Measurements from ENCODE around the gene SIGLEC10. TPM values are rescaled to one million over a fixed set of nuclear protein-coding genes. Genes with fewer than 3 reads are reported as not detected.

The SIGLEC10 gene
- total RNA-seq, 2 experiments from 2014 or later, result not detected

GRCh38 chr19:51366389-51367254, 50.8 kb downstream of the SIGLEC10 start:
- no peaks in the 10 kb centered on the region for H3K9me3 Mint-ChIP-seq
- H3K36me3 Mint-ChIP-seq, result peaks cover 32% of the 10 kb centered on the region
- DNase-seq, result peak; percentile 96
- peak overlapping the region; percentile 96 for H3K27ac Mint-ChIP-seq
- H3K4me3 Mint-ChIP-seq, result peak overlapping the region; percentile 99
- peaks cover 55% of the 10 kb centered on the region for H3K4me1 Mint-ChIP-seq
- no peaks in the 10 kb centered on the region for H3K27me3 Mint-ChIP-seq

GRCh38 chr19:51365965-51366388, 51.5 kb downstream of the SIGLEC10 start, which contains the start of gene ETFB:
Gene ETFB, minus strand, starts transcription at chr19:51366388. Its CDS starts 62 bp downstream, at chr19:51366326.
- DNase-seq, result no peak
- Mint-ChIP-seq H3K4me3 (peak within 1 kb of the TSS; percentile 99), H3K36me3 (peaks cover 27% of the 10 kb centered on the region), H3K27ac (peak within 1 kb of the TSS; percentile 96), H3K27me3 (no peaks in the 10 kb centered on the region), H3K4me1 (peaks cover 50% of the 10 kb centered on the region), H3K9me3 (no peaks in the 10 kb centered on the region)

- DNase-seq, result no peak
- H3K27ac Mint-ChIP-seq, result peak overlapping the region; percentile 96
- H3K27me3 Mint-ChIP-seq, result no peaks in the 10 kb centered on the region
- H3K36me3 Mint-ChIP-seq, result peaks cover 21% of the 10 kb centered on the region
- no peaks in the 10 kb centered on the region for H3K9me3 Mint-ChIP-seq
- H3K4me1 Mint-ChIP-seq, result peaks cover 48% of the 10 kb centered on the region
- H3K4me3 Mint-ChIP-seq, result peak overlapping the region; percentile 99
Measured at GRCh38 chr19:51365211-51365964, 52.1 kb downstream of the SIGLEC10 start.

GRCh38 chr19:51364200-51365106, 53.0 kb downstream of the SIGLEC10 start:
- Mint-ChIP-seq H3K9me3 (no peaks in the 10 kb centered on the region), H3K36me3 (peaks cover 18% of the 10 kb centered on the region), H3K4me3 (peak overlapping the region; percentile 64), H3K27ac (peak overlapping the region; percentile 65), H3K27me3 (no peaks in the 10 kb centered on the region), H3K4me1 (peaks cover 48% of the 10 kb centered on the region)
- DNase-seq, result no peak

- no peaks in the 10 kb centered on the region for H3K27me3 Mint-ChIP-seq
Measured at GRCh38 chr19:51361239-51361638, 56.2 kb downstream of the SIGLEC10 start.

More at GRCh38 chr19:51361239-51361638, 56.2 kb downstream of the SIGLEC10 start:
- Mint-ChIP-seq H3K4me3 (no peak overlapping the region), H3K9me3 (no peaks in the 10 kb centered on the region), H3K36me3 (peaks cover 27% of the 10 kb centered on the region), H3K27ac (no peak overlapping the region), H3K4me1 (peaks cover 50% of the 10 kb centered on the region)
- no peak for DNase-seq

Other genes starting within 250 kb of the SIGLEC10 start
- under 1 TPM; 0.24 to 0.62 TPM for gene CD33, start 192.6 kb downstream of the SIGLEC10 start, total RNA-seq
- gene SIGLECL1, start 166.6 kb downstream of the SIGLEC10 start, total RNA-seq, result not detected
- gene IGLON5, start 106.0 kb downstream of the SIGLEC10 start, total RNA-seq, result under 1 TPM; 0.12 to 0.18 TPM
- 1 to 10 TPM; 1.3 to 1.6 TPM for gene VSIG10L, start 75.5 kb downstream of the SIGLEC10 start, total RNA-seq
- gene ETFB, start 51.3 kb downstream of the SIGLEC10 start, total RNA-seq, result 100 to 1,000 TPM; 115 to 130 TPM
- gene CLDND2, start 48.6 kb downstream of the SIGLEC10 start, total RNA-seq, result 1 to 10 TPM; 2.0 to 3.8 TPM
- 10 to 100 TPM; 85.3 to 91.9 TPM for gene NKG7, start 45.0 kb downstream of the SIGLEC10 start, total RNA-seq
- not detected for gene LIM2, start 29.7 kb downstream of the SIGLEC10 start, total RNA-seq
- gene C19orf84, start 27.1 kb downstream of the SIGLEC10 start, total RNA-seq, result under 1 TPM in 1 of 2 experiments, not detected in 1; 0.39 TPM
- gene SIGLEC8, start 40.8 kb upstream of the SIGLEC10 start, total RNA-seq, result not detected
- gene CEACAM18, start 60.9 kb upstream of the SIGLEC10 start, total RNA-seq, result not detected
- under 1 TPM; 0.33 to 0.76 TPM for gene SIGLEC12, start 84.2 kb upstream of the SIGLEC10 start, total RNA-seq
- not detected for gene SIGLEC6, start 114.0 kb upstream of the SIGLEC10 start, total RNA-seq
- gene ZNF175, start 153.6 kb upstream of the SIGLEC10 start, total RNA-seq, result 10 to 100 TPM in 1 of 2 experiments, 1 to 10 TPM in 1; 8.9 to 10.1 TPM
- not detected for gene SIGLEC5, start 212.8 kb upstream of the SIGLEC10 start, total RNA-seq
- gene SIGLEC14, start 229.2 kb upstream of the SIGLEC10 start, total RNA-seq, result under 1 TPM; 0.14 to 0.36 TPM